Activated naive CD8-positive, alpha-beta T cell treated with anti-CD3 and anti-CD28 coated beads, Interleukin-2, amount 50 U/mL, for 16 hours (primary cell): ENCODE data around the gene ALDH3B1.

Experiments
- DNase-seq: peaks from one replicate; pipeline ENCODE4 v3.0.0-alpha.2; 2020; ENCODE audit warnings: low read depth, low spot score

Gene ALDH3B1

DNA sequence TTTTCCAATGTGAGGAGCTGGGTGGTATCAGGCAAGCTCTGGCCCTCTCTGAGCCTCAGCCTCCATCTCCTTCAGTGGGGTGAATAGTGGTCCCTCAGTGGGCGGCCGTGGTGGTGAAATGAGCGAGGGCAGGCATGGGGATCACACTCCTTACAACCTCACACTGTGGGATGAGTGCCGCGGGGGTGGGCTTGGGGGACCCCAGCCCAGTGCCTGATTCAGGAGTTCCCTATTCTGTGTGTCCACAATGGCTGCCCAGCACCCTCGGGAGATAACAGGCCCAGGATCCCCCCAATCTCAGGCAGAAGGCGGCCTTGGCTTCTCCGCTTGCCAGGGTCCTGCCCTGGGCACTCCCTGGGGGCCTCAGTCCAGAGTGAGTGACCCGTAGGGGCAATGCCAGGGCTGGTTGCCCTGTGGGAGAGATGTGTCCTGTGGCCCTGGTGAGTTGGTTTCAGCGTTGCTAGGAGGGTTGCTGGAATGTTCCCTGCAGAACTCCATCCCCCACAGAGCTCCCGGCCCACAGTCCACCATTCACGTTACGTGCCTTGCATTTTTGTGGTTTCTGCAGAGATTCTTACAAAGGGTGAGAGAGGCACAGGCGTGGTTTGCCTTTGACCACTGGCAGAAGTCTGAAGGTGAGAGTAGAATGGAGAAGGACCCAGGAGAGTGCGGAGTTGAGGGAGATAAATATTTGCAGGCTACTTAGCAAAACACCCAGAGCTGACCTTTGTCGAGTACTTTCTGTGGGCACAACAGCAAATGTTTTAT, 2.9 kb downstream of the ALDH3B1 start:
- DNase-seq, result no peak

GRCh38 chr11:68013611-68014156, 3.6 kb downstream of the ALDH3B1 start:
- no peak for DNase-seq

GRCh38 chr11:68014157-68014946, 4.2 kb downstream of the ALDH3B1 start:
- no peak for DNase-seq

DNA sequence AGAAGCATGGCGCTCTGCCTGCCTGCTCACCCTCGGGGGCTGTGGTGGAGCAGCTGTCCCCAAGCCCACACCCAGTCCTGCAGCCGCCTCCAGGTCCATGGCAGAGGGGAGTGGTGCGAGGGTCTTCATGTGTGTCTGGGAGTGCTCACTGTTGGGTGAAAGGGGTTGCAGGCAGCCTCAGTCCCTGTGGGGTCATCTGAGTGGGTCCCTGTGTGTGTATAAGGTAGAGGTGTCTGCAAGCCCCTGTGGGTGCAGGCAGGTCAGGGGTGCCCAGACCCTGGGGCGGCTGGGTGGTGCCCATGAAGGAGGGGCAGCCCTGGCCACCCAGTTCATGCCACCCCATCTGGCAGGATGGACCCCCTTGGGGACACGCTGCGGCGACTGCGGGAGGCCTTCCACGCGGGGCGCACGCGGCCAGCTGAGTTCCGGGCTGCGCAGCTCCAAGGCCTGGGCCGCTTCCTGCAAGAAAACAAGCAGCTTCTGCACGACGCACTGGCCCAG, 4.9 kb downstream of the ALDH3B1 start:
- DNase-seq, result no peak

- no peak for DNase-seq
Observed at GRCh38 chr11:68015467-68015866, 5.3 kb downstream of the ALDH3B1 start.

DNA sequence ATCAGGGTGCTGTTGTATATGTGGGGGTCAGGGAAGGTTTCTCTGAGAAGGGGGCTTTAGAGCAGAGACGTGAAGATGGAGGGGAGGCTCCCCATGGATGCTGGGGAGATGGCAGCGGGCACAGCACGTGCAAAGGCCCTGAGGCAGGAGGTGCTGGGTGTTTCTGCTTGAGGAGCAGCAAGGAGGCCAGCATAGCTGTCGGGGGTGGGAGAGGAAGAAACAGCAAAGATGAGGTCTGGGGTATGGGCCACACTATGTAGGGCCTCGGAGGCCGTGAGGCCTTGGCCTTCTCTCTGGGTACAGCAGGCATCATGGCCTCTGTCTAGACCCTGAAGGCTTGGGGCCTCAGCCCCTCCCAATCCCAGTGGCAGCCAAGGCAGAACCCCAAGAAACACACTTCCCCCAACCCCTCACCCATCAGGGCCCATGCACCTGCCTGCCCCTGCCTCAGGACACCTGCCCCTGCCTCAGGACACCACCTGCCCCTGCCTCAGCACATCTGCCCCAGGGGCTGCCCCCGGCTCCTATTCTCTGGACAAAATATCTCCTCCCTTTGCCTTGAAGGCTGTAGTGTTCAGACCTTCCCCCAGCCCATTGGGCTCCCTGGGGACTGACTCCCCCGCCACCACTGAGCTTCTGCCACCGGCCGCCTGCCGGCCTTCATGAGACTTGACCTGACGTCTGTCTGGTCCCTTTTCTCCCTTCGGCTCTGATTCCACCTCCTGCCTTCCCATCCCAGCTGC, 6.2 kb downstream of the ALDH3B1 start:
- no peak for DNase-seq

DNA sequence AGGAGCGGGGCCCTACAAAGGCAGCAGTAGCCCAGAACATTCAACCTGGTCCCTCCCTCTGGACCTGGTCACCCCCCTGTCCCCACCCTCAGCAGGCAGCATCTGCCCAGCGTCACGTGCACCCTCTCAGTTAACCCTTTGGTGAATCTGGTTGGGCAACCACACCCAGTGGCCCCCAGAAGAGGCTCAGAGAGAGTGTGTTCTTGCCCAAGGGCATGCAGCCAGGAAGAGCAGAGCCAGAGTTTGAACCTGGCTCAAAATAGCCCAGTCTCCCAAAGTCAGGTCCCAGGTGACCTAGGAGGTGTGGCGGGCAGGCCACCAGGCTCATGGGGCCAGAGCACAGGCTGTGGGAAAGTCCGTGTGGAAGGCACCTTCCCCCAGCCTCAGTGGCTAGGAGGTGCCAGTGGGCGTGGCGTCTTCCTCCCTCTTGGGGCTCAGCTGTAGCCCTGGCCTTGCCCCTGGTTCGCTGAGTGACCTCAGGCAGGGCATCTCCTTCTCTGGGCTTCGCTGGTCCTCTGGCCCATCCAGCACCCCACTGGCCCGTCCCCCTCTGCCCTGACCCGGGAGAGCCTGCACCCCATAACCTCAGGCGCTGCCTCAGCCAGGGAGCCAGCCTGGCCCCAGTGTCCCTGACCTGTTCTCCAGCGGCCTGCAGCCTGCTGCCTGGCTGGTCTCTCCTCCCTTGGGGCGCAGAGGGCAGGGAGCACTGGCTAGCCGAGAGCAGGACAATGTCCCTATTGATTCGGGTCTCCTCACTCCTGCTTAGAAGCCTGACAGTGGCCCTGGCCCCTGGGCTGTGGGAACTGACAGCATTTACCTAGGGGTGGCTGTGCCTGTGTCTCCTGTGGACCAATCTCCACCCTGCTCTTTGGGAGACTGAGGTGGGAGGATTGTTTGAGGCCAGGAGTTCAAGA, 7.0 kb downstream of the ALDH3B1 start:
- no peak for DNase-seq

DNA sequence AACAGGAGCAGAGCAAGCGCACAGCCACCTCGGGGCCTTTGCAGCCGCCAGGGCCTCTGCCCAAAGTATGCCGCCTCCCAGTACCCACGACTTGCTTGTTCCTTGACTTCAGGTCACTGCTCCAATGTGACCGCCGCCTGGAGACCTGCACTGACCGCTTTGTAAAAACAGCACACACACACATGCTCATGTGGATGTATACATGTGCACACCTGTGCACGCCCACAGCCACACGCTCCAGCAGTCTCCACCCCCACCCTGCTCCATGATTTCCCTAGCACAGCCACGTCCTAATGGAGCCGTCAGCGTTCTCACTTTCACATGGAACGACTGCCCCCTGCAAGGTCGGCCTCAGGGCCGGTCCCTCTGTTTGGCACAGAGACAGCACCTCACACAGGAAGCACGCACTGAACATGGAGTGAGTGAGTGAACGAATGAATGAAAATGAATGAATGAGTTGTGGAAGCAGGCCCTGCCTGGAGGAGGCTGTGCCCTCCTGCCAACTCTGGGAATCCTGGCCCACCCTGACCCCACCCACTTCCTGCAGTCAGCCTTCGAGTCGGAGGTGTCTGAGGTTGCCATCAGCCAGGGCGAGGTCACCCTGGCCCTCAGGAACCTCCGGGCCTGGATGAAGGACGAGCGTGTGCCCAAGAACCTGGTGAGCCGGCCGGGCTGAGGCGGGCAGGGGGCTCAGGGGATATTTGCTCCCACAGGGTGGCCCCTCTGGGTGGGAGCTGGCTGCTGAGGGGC, 8.0 kb downstream of the ALDH3B1 start:
- DNase-seq, result no peak

- no peak for DNase-seq
Observed at GRCh38 chr11:68018730-68019190, 8.6 kb downstream of the ALDH3B1 start.

DNA sequence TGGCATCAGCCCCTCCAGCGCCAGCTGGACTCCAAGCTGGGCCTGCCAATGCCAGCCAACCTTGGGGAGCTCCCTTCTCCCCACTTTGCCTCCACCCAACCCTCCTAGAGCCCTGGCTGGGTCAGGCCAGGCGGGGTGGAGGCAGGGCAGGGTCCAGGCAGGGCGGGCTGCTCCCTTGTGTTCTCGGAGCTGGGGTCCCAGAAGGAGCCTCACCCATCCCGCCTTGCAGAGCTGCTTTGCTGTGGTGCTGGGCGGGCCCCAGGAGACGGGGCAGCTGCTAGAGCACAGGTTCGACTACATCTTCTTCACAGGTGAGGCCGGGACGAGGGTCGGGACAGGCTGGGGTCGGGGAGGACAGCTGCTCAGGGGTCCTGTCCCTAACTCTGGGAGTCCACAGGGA, 9.4 kb downstream of the ALDH3B1 start:
- no peak for DNase-seq

GRCh38 chr11:68020575-68020974, 10.4 kb downstream of the ALDH3B1 start:
- no peak for DNase-seq

DNA sequence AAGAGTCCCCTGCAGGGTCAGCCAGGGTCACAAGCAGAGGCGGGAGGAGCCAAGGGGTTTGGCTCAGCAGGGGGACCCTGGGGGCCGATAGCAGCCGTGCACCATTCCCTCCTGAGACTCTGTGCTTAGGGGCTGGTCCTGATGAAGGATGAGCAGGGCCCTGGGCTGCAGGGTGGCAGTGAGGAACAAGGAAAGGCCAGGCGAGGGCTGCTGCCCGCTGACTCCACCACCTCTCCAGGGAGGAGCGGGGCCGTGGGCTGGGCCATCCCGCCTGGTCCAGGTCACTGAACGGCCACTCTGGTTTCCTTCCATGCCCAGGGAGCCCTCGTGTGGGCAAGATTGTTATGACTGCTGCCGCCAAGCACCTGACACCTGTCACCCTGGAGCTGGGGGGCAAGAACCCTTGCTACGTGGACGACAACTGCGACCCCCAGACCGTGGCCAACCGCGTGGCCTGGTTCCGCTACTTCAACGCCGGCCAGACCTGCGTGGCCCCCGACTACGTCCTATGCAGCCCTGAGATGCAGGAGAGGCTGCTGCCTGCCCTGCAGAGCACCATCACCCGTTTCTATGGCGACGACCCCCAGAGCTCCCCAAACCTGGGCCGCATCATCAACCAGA, 11.2 kb downstream of the ALDH3B1 start:
- DNase-seq, result no peak

GRCh38 chr11:68022531-68022930, 12.4 kb downstream of the ALDH3B1 start:
- DNase-seq, result no peak

DNA sequence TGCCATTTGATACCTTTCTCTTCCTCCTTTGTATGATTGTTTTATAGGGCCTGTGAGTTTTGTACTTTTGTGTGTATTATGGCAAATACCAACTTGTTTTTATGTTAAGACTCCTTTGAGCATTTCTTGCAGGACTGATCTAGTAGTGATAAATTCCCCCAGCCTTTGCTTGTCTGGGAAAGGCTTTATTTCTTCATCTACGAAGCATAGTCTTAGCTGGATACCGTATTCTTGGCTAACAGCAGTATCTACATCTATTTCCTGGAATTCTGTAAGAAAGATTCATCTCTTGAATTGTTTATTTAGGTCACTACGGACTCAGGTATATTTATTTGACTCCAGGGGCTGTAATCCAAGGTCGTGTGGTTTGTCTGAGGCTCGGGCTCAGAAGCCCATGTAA, 14.4 kb downstream of the ALDH3B1 start:
- no peak for DNase-seq

- DNase-seq, result no peak
Observed at GRCh38 chr11:68025047-68025446, 14.9 kb downstream of the ALDH3B1 start.

- DNase-seq, result no peak
Observed at GRCh38 chr11:68026391-68027105, 16.4 kb downstream of the ALDH3B1 start.

- no peak for DNase-seq
Observed at GRCh38 chr11:68027667-68028066, 17.5 kb downstream of the ALDH3B1 start.

GRCh38 chr11:68028802-68029545, 18.8 kb downstream of the ALDH3B1 start:
- DNase-seq, result no peak
